HEK293 (cell line): ENCODE results near the gene PROCR.

ENCODE experiments used
- CTCF ChIP-seq: fragments of 450-650 bp; formaldehyde crosslinking; IDR thresholded peaks from 2 replicates; pipeline ENCODE4 v1.5.1; 2016; ENCODE audit warnings: missing biosample characterization, missing genetic modification characterization
- GLI4 ChIP-seq: fragments of 450-650 bp; formaldehyde crosslinking; IDR thresholded peaks from 2 replicates; pipeline ENCODE4 v1.5.1; 2016; ENCODE audit warnings: missing biosample characterization, missing genetic modification characterization
- HOXC10 ChIP-seq: sonication (generic); formaldehyde crosslinking; IDR thresholded peaks from 2 replicates; pipeline ENCODE4 v1.8.1; 2023; ENCODE audit warnings: mild to moderate bottlenecking, missing genetic modification reagents
- PBX3 ChIP-seq: sonication (generic); formaldehyde crosslinking; IDR thresholded peaks from 2 replicates; pipeline ENCODE4 v1.8.1; 2022; ENCODE audit warnings: mild to moderate bottlenecking, moderate library complexity, missing genetic modification reagents
- REST ChIP-seq: fragments of 450-650 bp; formaldehyde crosslinking; IDR thresholded peaks from 2 replicates; pipeline ENCODE4 v1.5.1; 2016; ENCODE audit warnings: missing biosample characterization, missing genetic modification characterization
- TCF7L2 ChIP-seq: IDR thresholded peaks from 2 replicates; pipeline ENCODE4 v1.6.1; 2011; ENCODE audit warnings: low read depth, mild to moderate bottlenecking, inconsistent platforms, low read length, moderate library complexity, borderline replicate concordance
- YY1 ChIP-seq: fragments of 450-650 bp; formaldehyde crosslinking; IDR thresholded peaks from 2 replicates; pipeline ENCODE4 v1.5.1; 2018; ENCODE audit warnings: missing biosample characterization, missing genetic modification characterization
- ZBTB7A ChIP-seq: fragments of 450-650 bp; formaldehyde crosslinking; IDR thresholded peaks from 2 replicates; pipeline ENCODE4 v1.5.1; 2016; ENCODE audit warnings: low read depth, missing biosample characterization, missing genetic modification characterization
- ZNF292 ChIP-seq: fragments of 450-650 bp; formaldehyde crosslinking; IDR thresholded peaks from 2 replicates; pipeline ENCODE4 v1.5.1; 2016; ENCODE audit warnings: low read depth, missing biosample characterization, missing genetic modification characterization, borderline replicate concordance
- ZNF488 ChIP-seq: fragments of 450-650 bp; formaldehyde crosslinking; IDR thresholded peaks from 2 replicates; pipeline ENCODE4 v1.5.1; 2016; ENCODE audit warnings: missing biosample characterization, missing genetic modification characterization

GRCh38 chr20:35131934-35132333 lies 39.9 kb upstream of the PROCR start:
- no peak for TF ChIP-seq REST
- TF ChIP-seq HOXC10 (CRISPR knock-in tag) = no peak
- TF ChIP-seq ZNF292 (tag by site-specific recombination) = no peak
- TF ChIP-seq CTCF (tag by site-specific recombination) = no peak
- TF ChIP-seq GLI4 = no peak
- no peak for TF ChIP-seq PBX3 (CRISPR knock-in tag)
- no peak for TF ChIP-seq TCF7L2
- no peak for TF ChIP-seq YY1 (tag by site-specific recombination)
- TF ChIP-seq ZNF488 = no peak
- no peak for TF ChIP-seq ZBTB7A (tag by site-specific recombination)
